ENCODE measurements around the gene PTGFRN.

Gene PTGFRN

GRCh38 chr1:117030271-117030877 is 120.7 kb downstream of the PTGFRN start:
- no peak for DNase-seq (ENCODE audit: low read depth)
- no peak for TF ChIP-seq CTCF (IDR thresholded peaks at IDR 0.05; ENCODE audit: low read depth, low read length, missing control alignments)
- no peak overlapping the region for H3K4me3 ChIP-seq (ENCODE audit: low read depth, low read length)

GRCh38 chr1:117032266-117032665 is 122.5 kb downstream of the PTGFRN start:
- no peak for DNase-seq (ENCODE audit: low read depth)
- no peak overlapping the region for H3K4me3 ChIP-seq (ENCODE audit: low read depth, low read length)
- TF ChIP-seq CTCF (IDR thresholded peaks at IDR 0.05; ENCODE audit: low read depth, low read length, missing control alignments), result no peak

- no peak for TF ChIP-seq CTCF (IDR thresholded peaks at IDR 0.05; ENCODE audit: low read depth, low read length, missing control alignments)
- no peak for DNase-seq (ENCODE audit: low read depth)
- no peak overlapping the region for H3K4me3 ChIP-seq (ENCODE audit: low read depth, low read length)
Observed at GRCh38 chr1:117032681-117033539, 123.2 kb downstream of the PTGFRN start.

GRCh38 chr1:117033772-117034171 is 124.1 kb downstream of the PTGFRN start:
- no peak for TF ChIP-seq CTCF (IDR thresholded peaks at IDR 0.05; ENCODE audit: low read depth, low read length, missing control alignments)
- no peak for DNase-seq (ENCODE audit: low read depth)
- no peak overlapping the region for H3K4me3 ChIP-seq (ENCODE audit: low read depth, low read length)

- DNase-seq (ENCODE audit: low read depth), result no peak
- H3K4me3 ChIP-seq (ENCODE audit: low read depth, low read length), result no peak overlapping the region
- TF ChIP-seq CTCF (IDR thresholded peaks at IDR 0.05; ENCODE audit: low read depth, low read length, missing control alignments), result no peak
Observed at GRCh38 chr1:117034791-117035290, 125.1 kb downstream of the PTGFRN start.

- no peak for TF ChIP-seq CTCF (IDR thresholded peaks at IDR 0.05; ENCODE audit: low read depth, low read length, missing control alignments)
- no peak overlapping the region for H3K4me3 ChIP-seq (ENCODE audit: low read depth, low read length)
- DNase-seq (ENCODE audit: low read depth), result no peak
Observed at GRCh38 chr1:117036018-117036461, 126.3 kb downstream of the PTGFRN start.
